AG04450 (cell line): ENCODE measurements around the gene CARS1. TPM values are rescaled to one million over a fixed set of nuclear protein-coding genes. Genes with fewer than 3 reads are reported as not detected.

Source experiments
- CTCF ChIA-PET: fragments of 300-600, 350-600 bp; formaldehyde crosslinking; extraction: SDS; loops from one replicate; lab custom pipeline; 2022; ENCODE audit warnings: antibody characterized with exemption, inconsistent platforms; lab: Charles Lee
- POLR2A ChIA-PET: fragments of 350-600 bp; formaldehyde crosslinking; extraction: SDS; loops from one replicate; lab custom pipeline; 2021; ENCODE audit warnings: antibody characterized with exemption, inconsistent platforms; lab: Yijun Ruan, JAX
- DNase-seq: peaks from one replicate; pipeline ENCODE4 v3.0.0-alpha.2; 2011; ENCODE audit warnings: low read depth, low spot score
- H3K27ac ChIP-seq: one replicate; pipeline ENCODE4 v1.5.1; 2012; ENCODE audit warnings: low read depth, low read length, control low read depth
- H3K27me3 ChIP-seq: one replicate; pipeline ENCODE4 v1.6.0; 2012; ENCODE audit warnings: low read length; ENCODE audit not compliant: control insufficient read depth, insufficient read depth
- H3K4me3 ChIP-seq: 2 replicates; pipeline ENCODE4 v1.5.1; 2011; ENCODE audit warnings: mild to moderate bottlenecking, low read depth, low read length, control low read depth
- H3K9me3 ChIP-seq: 2 replicates; pipeline ENCODE4 v1.5.1; 2012; ENCODE audit warnings: low read length; ENCODE audit not compliant: control insufficient read depth, insufficient read depth
- CTCF ChIP-seq: IDR thresholded peaks from 2 replicates; pipeline ENCODE4 v1.5.1; 2011; ENCODE audit warnings: low read depth, low read length, control low read depth, inconsistent platforms
- polyA plus RNA-seq: library from polyadenylated mRNA; depleted of rRNA; stranded (reverse); fragments of >200 nt; gene quantifications from 2 replicates; pipeline ENCODE4 v1.2.3, GENCODE V29; 2011

Gene CARS1
- polyA plus RNA-seq, 1 experiment, result 139 TPM

- no peak for DNase-seq
- H3K9me3 ChIP-seq, result no peaks in the 10 kb centered on the region; the same call in 1 of the 2 replicates
- H3K27ac ChIP-seq, result no peak overlapping the region
- TF ChIP-seq CTCF, result no peak
- ChIA-PET CTCF (interaction anchor here (1.4 kb wide), 1 partner anchor 12 kb away, joined by 6 read pairs; no protein-coding TSS in a partner anchor), POLR2A (no interaction called here)
- no peak overlapping the region for H3K4me3 ChIP-seq
- no peaks in the 10 kb centered on the region for H3K27me3 ChIP-seq
These were observed 45.9 kb upstream of the CARS1 start for GRCh38 chr11:3103076-3103475.

- H3K27ac ChIP-seq, result no peak overlapping the region
- POLR2A ChIA-PET, result no interaction called here
- no peak for DNase-seq
- no peak for TF ChIP-seq CTCF
- no peaks in the 10 kb centered on the region; the same call in 1 of the 2 replicates for H3K9me3 ChIP-seq
- H3K4me3 ChIP-seq, result no peak overlapping the region
- CTCF ChIA-PET, result interaction anchor here (1.4 kb wide), 1 partner anchor 11 kb away, joined by 6 read pairs; no protein-coding TSS in a partner anchor
- H3K27me3 ChIP-seq, result no peaks in the 10 kb centered on the region
These were observed 45.4 kb upstream of the CARS1 start for GRCh38 chr11:3102641-3102921.

- H3K27ac ChIP-seq, result no peak overlapping the region
- CTCF ChIA-PET, result interaction anchor here (1.4 kb wide), 1 partner anchor 11 kb away, joined by 6 read pairs; no protein-coding TSS in a partner anchor
- H3K9me3 ChIP-seq, result no peaks in the 10 kb centered on the region; the same call in 1 of the 2 replicates
- H3K4me3 ChIP-seq, result no peak overlapping the region
- TF ChIP-seq CTCF, result no peak
- POLR2A ChIA-PET, result no interaction called here
- H3K27me3 ChIP-seq, result no peaks in the 10 kb centered on the region
- no peak for DNase-seq
These were observed 44.9 kb upstream of the CARS1 start for GRCh38 chr11:3101921-3102640.

- POLR2A ChIA-PET, result no interaction called here
- no peak for DNase-seq
- TF ChIP-seq CTCF, result no peak
- CTCF ChIA-PET, result no interaction called here
- Histone ChIP-seq H3K27me3 (no peaks in the 10 kb centered on the region), H3K4me3 (no peak overlapping the region), H3K27ac (no peak overlapping the region), H3K9me3 (no peaks in the 10 kb centered on the region; the same call in 1 of the 2 replicates)
These were observed 42.0 kb upstream of the CARS1 start for GRCh38 chr11:3099178-3099577.

GRCh38 chr11:3096909-3097530 lies 39.8 kb upstream of the CARS1 start:
- no peak for TF ChIP-seq CTCF
- POLR2A ChIA-PET, result no interaction called here
- no peak overlapping the region for H3K4me3 ChIP-seq
- H3K27ac ChIP-seq, result no peak overlapping the region
- no peak for DNase-seq
- CTCF ChIA-PET, result no interaction called here
- no peaks in the 10 kb centered on the region for H3K27me3 ChIP-seq
- no peaks in the 10 kb centered on the region; the same call in 1 of the 2 replicates for H3K9me3 ChIP-seq
